ENCODE data around the gene YBEY.
"Not testable (repeated sequence)": the region's sequence is repeated elsewhere in the genome, so short reads cannot be mapped to it uniquely, and the experiment has no call there.

The YBEY gene

GRCh38 chr21:46285761-46286647 is at the start of gene YBEY:
YBEY (plus strand) TSS chr21:46286342; CDS start chr21:46286914, 572 bp downstream.
- peak; percentile 25 to 94 (median 80) for DNase-seq

GRCh38 chr21:46237474-46237873 is 48.7 kb upstream of the YBEY start:
- no peak for DNase-seq

- DNase-seq: no peak
These were observed 46.3 kb upstream of the YBEY start for GRCh38 chr21:46239817-46240325.

GRCh38 chr21:46241577-46241976 is 44.6 kb upstream of the YBEY start:
- not testable (repeated sequence) for DNase-seq

GRCh38 chr21:46243325-46243724 is 42.8 kb upstream of the YBEY start:
- DNase-seq: no peak

GRCh38 chr21:46243960-46244361 is 42.2 kb upstream of the YBEY start:
- peak in 5 of 56 donors; percentile 36 to 57 (median 41) for DNase-seq

- DNase-seq: no peak
These were observed 41.5 kb upstream of the YBEY start for GRCh38 chr21:46244602-46245001.

- no peak for DNase-seq
These were observed 40.8 kb upstream of the YBEY start for GRCh38 chr21:46245213-46245915.

- DNase-seq: no peak
These were observed 39.8 kb upstream of the YBEY start for GRCh38 chr21:46246345-46246744.

- DNase-seq: no peak
These were observed 38.3 kb upstream of the YBEY start for GRCh38 chr21:46247699-46248421.

GRCh38 chr21:46248422-46248782 is 37.7 kb upstream of the YBEY start:
- DNase-seq: no peak

- DNase-seq: no peak
These were observed 37.3 kb upstream of the YBEY start for GRCh38 chr21:46248827-46249226.

- no peak for DNase-seq
These were observed 35.9 kb upstream of the YBEY start for GRCh38 chr21:46250146-46250725.

- DNase-seq: no peak
These were observed 33.3 kb upstream of the YBEY start for GRCh38 chr21:46252840-46253239.

- no peak for DNase-seq
These were observed 32.5 kb upstream of the YBEY start for GRCh38 chr21:46253610-46254124.

GRCh38 chr21:46254208-46254975 is 31.8 kb upstream of the YBEY start:
- no peak for DNase-seq

GRCh38 chr21:46255166-46255565 is 31.0 kb upstream of the YBEY start:
- no peak for DNase-seq

GRCh38 chr21:46255758-46256337 is 30.3 kb upstream of the YBEY start:
- DNase-seq: no peak

GRCh38 chr21:46256501-46256994 is 29.6 kb upstream of the YBEY start:
- no peak for DNase-seq

Measured in amygdala (tissue), 56 donors.